Endothelial cell of umbilical vein (primary cell): Measurements from ENCODE around the gene ACTL10. TPM values are rescaled to one million over a fixed set of nuclear protein-coding genes. Genes with fewer than 3 reads are reported as not detected.

Experiments
- BruUV-seq: library from RNA; stranded (reverse); fragments of 400-500 nt; replicated peaks from 2 replicates; lab custom pipeline; 2021; lab: Mats Ljungman, UMichigan
- CTCF ChIA-PET: fragments of 300-600, 350-600 bp; sonication (Branson Sonifier 250); formaldehyde crosslinking; loops from one replicate; lab custom pipeline; 2021; ENCODE audit warnings: antibody characterized with exemption, inconsistent platforms; lab: Charles Lee
- POLR2A ChIA-PET: fragments of 300-600, 350-600 bp; sonication (Branson Sonifier 250); formaldehyde crosslinking; loops from one replicate; lab custom pipeline; 2021; ENCODE audit warnings: antibody characterized with exemption, inconsistent platforms; lab: Charles Lee
- DNase-seq: peaks from one replicate; pipeline ENCODE4 v3.0.0-alpha.2; 2011; ENCODE audit warnings: low read depth, low spot score
- FAIRE-seq: peaks from 2 replicates; lab custom pipeline; 2011; peaks lifted over from hg19 to GRCh38; lab: Jason Lieb, UNC
- H2AFZ ChIP-seq: 2 replicates; pipeline ENCODE4 v1.6.0; 2012; ENCODE audit warnings: low read depth, low read length, control low read depth, inconsistent platforms
- H3K27ac ChIP-seq: 2 replicates; pipeline ENCODE4 v1.5.1; 2011; ENCODE audit warnings: low read depth, mild to moderate bottlenecking, control low read depth, low read length, moderate library complexity; ENCODE audit not compliant: insufficient read depth
- H3K27me3 ChIP-seq, 2 experiments: 2 replicates each; pipeline versions ENCODE4 v1.6.0 to v1.6.1; 2011; ENCODE audit warnings: low read length in 2 of 2, mixed read lengths in 1 of 2; ENCODE audit not compliant: control insufficient read depth in 2 of 2, insufficient read depth in 2 of 2
- H3K36me3 ChIP-seq, 2 experiments: 2 replicates in 1 of 2; 3 replicates in 1 of 2; pipeline ENCODE4 v1.5.1; 2011; ENCODE audit warnings: low read length in 2 of 2, mild to moderate bottlenecking in 1 of 2, moderate library complexity in 1 of 2; ENCODE audit not compliant: control insufficient read depth in 2 of 2, insufficient read depth in 2 of 2; ENCODE audit errors: extremely low read depth in 1 of 2
- H3K4me1 ChIP-seq: 3 replicates; pipeline ENCODE4 v1.5.1; 2011; ENCODE audit warnings: mild to moderate bottlenecking, low read length; ENCODE audit not compliant: control insufficient read depth, insufficient read depth; ENCODE audit errors: extremely low read depth
- H3K4me2 ChIP-seq: 2 replicates; pipeline ENCODE4 v1.6.1; 2011; ENCODE audit warnings: low read length, control low read depth, mixed read lengths; ENCODE audit not compliant: insufficient read depth
- H3K4me3 ChIP-seq, 3 experiments: fragments of 200-600 bp in 1 of 3; sonication (generic), shearing (Covaris generic) in 1 of 3; replicated peaks in 1 of 3; 2 replicates each; pipeline ENCODE4 v1.5.1; 2011 to 2016; ENCODE audit warnings: control low read depth in 3 of 3, low read length in 3 of 3, mild to moderate bottlenecking in 2 of 3, inconsistent platforms in 1 of 3, low read depth in 1 of 3, moderate library complexity in 1 of 3; ENCODE audit not compliant: insufficient read depth in 1 of 3
- H3K79me2 ChIP-seq: 2 replicates; pipeline ENCODE4 v1.6.0; 2012; ENCODE audit warnings: low read length, inconsistent platforms; ENCODE audit not compliant: control insufficient read depth, insufficient read depth
- H3K9ac ChIP-seq: replicated peaks from 2 replicates; pipeline ENCODE3; 2011; ENCODE audit warnings: low read length, control low read depth; ENCODE audit not compliant: insufficient read depth; ENCODE audit errors: extremely low read depth
- H3K9me1 ChIP-seq: replicated peaks from 3 replicates; pipeline ENCODE4 v1.6.0; 2011; ENCODE audit warnings: mild to moderate bottlenecking, low read length; ENCODE audit not compliant: control insufficient read depth, insufficient read depth; ENCODE audit errors: extremely low read depth
- H3K9me3 ChIP-seq: replicated peaks from 2 replicates; pipeline ENCODE4 v1.5.1; 2012; ENCODE audit warnings: low read length, inconsistent platforms; ENCODE audit not compliant: control insufficient read depth, insufficient read depth
- H4K20me1 ChIP-seq: replicated peaks from 2 replicates; pipeline ENCODE3; 2011; ENCODE audit warnings: mild to moderate bottlenecking, low read length; ENCODE audit not compliant: control insufficient read depth, insufficient read depth; ENCODE audit errors: extremely low read depth
- EZH2 ChIP-seq: IDR thresholded peaks from 2 replicates; pipeline ENCODE4 v1.6.1; 2012; ENCODE audit warnings: borderline replicate concordance, low read depth, mild to moderate bottlenecking, moderate library complexity, low read length, inconsistent platforms; ENCODE audit not compliant: severe bottlenecking
- FOS ChIP-seq: IDR thresholded peaks from 2 replicates; pipeline ENCODE4 v1.6.1; 2011; ENCODE audit warnings: mild to moderate bottlenecking, low read length, moderate library complexity, borderline replicate concordance; ENCODE audit not compliant: insufficient read depth
- GATA2 ChIP-seq: IDR thresholded peaks from 2 replicates; pipeline ENCODE4 v1.7.0; 2011; ENCODE audit warnings: low read depth, mild to moderate bottlenecking, moderate library complexity, mixed read lengths, low read length; ENCODE audit not compliant: insufficient read length, insufficient read depth
- JUN ChIP-seq: IDR thresholded peaks from 2 replicates; pipeline ENCODE4 v1.6.1; 2011; ENCODE audit warnings: borderline replicate concordance, low read depth; ENCODE audit not compliant: insufficient read length, insufficient read depth
- MYC ChIP-seq: IDR thresholded peaks from one replicate; pipeline ENCODE4 v1.6.1; 2011; ENCODE audit warnings: mild to moderate bottlenecking, low read depth, low read length
- POLR2A ChIP-seq: IDR thresholded peaks from 2 replicates; pipeline ENCODE4 v1.6.1; 2012; ENCODE audit warnings: low read depth, mild to moderate bottlenecking, control low read depth, low read length
- POLR2AphosphoS5 ChIP-seq: IDR thresholded peaks from 2 replicates; pipeline ENCODE4 v1.6.1; 2012; ENCODE audit warnings: low read depth, mild to moderate bottlenecking, control low read depth, low read length, moderate library complexity; ENCODE audit not compliant: insufficient read depth
- dilution Hi-C: fragments of 300-500 bp; cut with MboI; formaldehyde crosslinking; loops from one replicate; pipeline ENCODE4 v1.15.0; 2019; ENCODE audit warnings: low sequenced_read_pairs; ENCODE audit not compliant: extremely low pct_ligation_motif_present
- intact Hi-C: fragments of 100-400 bp; cut with micrococcal nuclease; formaldehyde crosslinking; loops from one replicate; pipeline ENCODE4 v1.10.0; 2022
- polyA plus RNA-seq, 4 experiments: library from polyadenylated mRNA; depleted of rRNA in 3 of 4; stranded (reverse) in 3 of 4; unstranded in 1 of 4; fragments of >200 nt; gene quantifications; 2 replicates each; pipeline versions ENCODE4 v1.2.1 to v1.2.3, GENCODE V29; 2011 to 2012; ENCODE audit warnings: missing spikeins in 1 of 4
- total RNA-seq: library from RNA; stranded (reverse); gene quantifications from 2 replicates; pipeline ENCODE4 v1.2.3, GENCODE V29; 2021
- TF ChIP-seq, protein P1 (sequence below), 2 donors: IDR thresholded peaks; 1 replicate in 1 of 2; 2 replicates in 1 of 2; pipeline ENCODE4 v1.5.1; 2011; ENCODE audit warnings: low read length in 2 of 2, mild to moderate bottlenecking in 2 of 2, moderate library complexity in 2 of 2, control low read depth in 1 of 2, inconsistent platforms in 1 of 2, low read depth in 1 of 2; ENCODE audit not compliant: insufficient read depth in 1 of 2; ENCODE audit errors: extremely low read depth in 1 of 2
- TF ChIP-seq, protein P2 (sequence below): IDR thresholded peaks from 2 replicates; pipeline ENCODE4 v1.6.1; 2011; ENCODE audit not compliant: insufficient read depth, insufficient read length

The ACTL10 gene
- total and polyA plus RNA-seq, 2 donors (not counting 3 experiments of a cell fraction or from before 2014, with no cell fraction given): 0.92 to 1.4 TPM

DNA sequence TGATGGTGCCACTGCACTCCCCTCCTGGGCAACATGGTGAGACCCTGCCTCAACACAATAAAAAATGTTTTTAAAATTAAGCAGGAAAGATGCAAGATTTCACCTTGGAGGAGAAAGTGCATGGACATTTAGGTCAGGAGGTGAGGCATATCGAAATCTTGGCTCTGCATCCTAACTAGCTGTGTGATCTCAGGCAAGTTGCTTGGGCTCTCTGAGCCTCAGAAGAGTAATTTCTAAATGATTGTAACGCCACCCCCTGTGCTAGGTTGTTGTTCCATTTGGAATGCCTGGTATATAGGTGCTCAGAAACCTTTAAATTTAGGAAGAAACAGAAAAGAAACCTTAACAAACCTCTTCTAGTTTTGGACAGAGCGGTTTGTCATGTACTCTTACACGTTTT, 40.6 kb upstream of the ACTL10 start:
- Histone ChIP-seq H3K4me3 (no peak overlapping the region), H3K79me2 (no peaks in the 10 kb centered on the region), H3K27ac (no peak overlapping the region), H3K9me1 (no peaks in the 10 kb centered on the region), H2AFZ (no peak overlapping the region), H3K36me3 (peaks cover 0 to 6% of the 10 kb centered on the region in 2 experiments), H3K4me1 (no peaks in the 10 kb centered on the region), H4K20me1 (no peaks in the 10 kb centered on the region), H3K9me3 (no peaks in the 10 kb centered on the region), H3K27me3 (no peaks in the 10 kb centered on the region), H3K4me2 (no peak overlapping the region), H3K9ac (no peak overlapping the region)
- DNase-seq: no peak
- POLR2A ChIA-PET: no interaction called here
- no peak for FAIRE-seq
- no TSS peak for BruUV-seq
- dilution Hi-C loops: no loop called here
- CTCF ChIA-PET: interaction anchor here (0.6 kb wide), 1 partner anchor 154 kb away, joined by 5 read pairs; no protein-coding TSS in a partner anchor
- intact Hi-C loops: no loop called here
- TF ChIP-seq MYC: no peak
- no peak for TF ChIP-seq JUN
- no peak for TF ChIP-seq EZH2
- no peak for TF ChIP-seq POLR2A
- no peak for TF ChIP-seq GATA2
- no peak for TF ChIP-seq POLR2AphosphoS5
- TF ChIP-seq, protein P1, sequence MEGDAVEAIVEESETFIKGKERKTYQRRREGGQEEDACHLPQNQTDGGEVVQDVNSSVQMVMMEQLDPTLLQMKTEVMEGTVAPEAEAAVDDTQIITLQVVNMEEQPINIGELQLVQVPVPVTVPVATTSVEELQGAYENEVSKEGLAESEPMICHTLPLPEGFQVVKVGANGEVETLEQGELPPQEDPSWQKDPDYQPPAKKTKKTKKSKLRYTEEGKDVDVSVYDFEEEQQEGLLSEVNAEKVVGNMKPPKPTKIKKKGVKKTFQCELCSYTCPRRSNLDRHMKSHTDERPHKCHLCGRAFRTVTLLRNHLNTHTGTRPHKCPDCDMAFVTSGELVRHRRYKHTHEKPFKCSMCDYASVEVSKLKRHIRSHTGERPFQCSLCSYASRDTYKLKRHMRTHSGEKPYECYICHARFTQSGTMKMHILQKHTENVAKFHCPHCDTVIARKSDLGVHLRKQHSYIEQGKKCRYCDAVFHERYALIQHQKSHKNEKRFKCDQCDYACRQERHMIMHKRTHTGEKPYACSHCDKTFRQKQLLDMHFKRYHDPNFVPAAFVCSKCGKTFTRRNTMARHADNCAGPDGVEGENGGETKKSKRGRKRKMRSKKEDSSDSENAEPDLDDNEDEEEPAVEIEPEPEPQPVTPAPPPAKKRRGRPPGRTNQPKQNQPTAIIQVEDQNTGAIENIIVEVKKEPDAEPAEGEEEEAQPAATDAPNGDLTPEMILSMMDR (IDR thresholded peaks at IDR 0.05; ENCODE audit: extremely low read depth in 1 of 2, insufficient read depth in 1 of 2, low read depth in 1 of 2, low read length in 2 of 2): no peak
- no peak for TF ChIP-seq FOS
- TF ChIP-seq, protein P2, sequence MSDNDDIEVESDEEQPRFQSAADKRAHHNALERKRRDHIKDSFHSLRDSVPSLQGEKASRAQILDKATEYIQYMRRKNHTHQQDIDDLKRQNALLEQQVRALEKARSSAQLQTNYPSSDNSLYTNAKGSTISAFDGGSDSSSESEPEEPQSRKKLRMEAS: no peak
